Measurements from ENCODE around the gene IL1B.

Gene IL1B

GRCh38 chr2:112800881-112801583 lies 35.5 kb downstream of the IL1B start:
- no peak for DNase-seq

- no peak for DNase-seq
These were observed 37.3 kb downstream of the IL1B start for GRCh38 chr2:112798979-112799975.

GRCh38 chr2:112796486-112796885 lies 40.1 kb downstream of the IL1B start:
- DNase-seq = no peak

- no peak for DNase-seq
These were observed 40.8 kb downstream of the IL1B start for GRCh38 chr2:112795774-112796173.

- no peak for DNase-seq
These were observed 41.7 kb downstream of the IL1B start for GRCh38 chr2:112794841-112795240.

GRCh38 chr2:112794131-112794733 lies 42.3 kb downstream of the IL1B start:
- no peak for DNase-seq

- DNase-seq = no peak
These were observed 43.1 kb downstream of the IL1B start for GRCh38 chr2:112793449-112793978.

GRCh38 chr2:112792419-112792818 lies 44.2 kb downstream of the IL1B start:
- no peak for DNase-seq

- no peak for DNase-seq
These were observed 44.8 kb downstream of the IL1B start for GRCh38 chr2:112791693-112792230.

GRCh38 chr2:112791019-112791418 lies 45.6 kb downstream of the IL1B start:
- DNase-seq = no peak

- DNase-seq = no peak
These were observed 46.3 kb downstream of the IL1B start for GRCh38 chr2:112790305-112790704.

- DNase-seq = no peak
These were observed 47.4 kb downstream of the IL1B start for GRCh38 chr2:112789186-112789585.

GRCh38 chr2:112788653-112789052 lies 47.9 kb downstream of the IL1B start:
- DNase-seq = no peak

- no peak for DNase-seq
These were observed 48.7 kb downstream of the IL1B start for GRCh38 chr2:112787729-112788393.

GRCh38 chr2:112787294-112787693 lies 49.3 kb downstream of the IL1B start:
- DNase-seq = no peak

GRCh38 chr2:112784199-112785189 lies 52.1 kb downstream of the IL1B start, which contains the start of gene IL1A:
IL1A (minus strand) TSS chr2:112784493; CDS start chr2:112783770, 723 bp downstream.
- no peak for DNase-seq

GRCh38 chr2:112783187-112783714 lies 53.3 kb downstream of the IL1B start:
- no peak for DNase-seq

- no peak for DNase-seq
These were observed 54.3 kb downstream of the IL1B start for GRCh38 chr2:112782234-112782799.
